ENCODE measurements around the gene RPL23. TPM values are rescaled to one million over a fixed set of nuclear protein-coding genes. Genes with fewer than 3 reads are reported as not detected.

RPL23 gene
- total and polyA plus RNA-seq, 2 experiments from 2014 or later: 877 to 4,267 TPM

DNA sequence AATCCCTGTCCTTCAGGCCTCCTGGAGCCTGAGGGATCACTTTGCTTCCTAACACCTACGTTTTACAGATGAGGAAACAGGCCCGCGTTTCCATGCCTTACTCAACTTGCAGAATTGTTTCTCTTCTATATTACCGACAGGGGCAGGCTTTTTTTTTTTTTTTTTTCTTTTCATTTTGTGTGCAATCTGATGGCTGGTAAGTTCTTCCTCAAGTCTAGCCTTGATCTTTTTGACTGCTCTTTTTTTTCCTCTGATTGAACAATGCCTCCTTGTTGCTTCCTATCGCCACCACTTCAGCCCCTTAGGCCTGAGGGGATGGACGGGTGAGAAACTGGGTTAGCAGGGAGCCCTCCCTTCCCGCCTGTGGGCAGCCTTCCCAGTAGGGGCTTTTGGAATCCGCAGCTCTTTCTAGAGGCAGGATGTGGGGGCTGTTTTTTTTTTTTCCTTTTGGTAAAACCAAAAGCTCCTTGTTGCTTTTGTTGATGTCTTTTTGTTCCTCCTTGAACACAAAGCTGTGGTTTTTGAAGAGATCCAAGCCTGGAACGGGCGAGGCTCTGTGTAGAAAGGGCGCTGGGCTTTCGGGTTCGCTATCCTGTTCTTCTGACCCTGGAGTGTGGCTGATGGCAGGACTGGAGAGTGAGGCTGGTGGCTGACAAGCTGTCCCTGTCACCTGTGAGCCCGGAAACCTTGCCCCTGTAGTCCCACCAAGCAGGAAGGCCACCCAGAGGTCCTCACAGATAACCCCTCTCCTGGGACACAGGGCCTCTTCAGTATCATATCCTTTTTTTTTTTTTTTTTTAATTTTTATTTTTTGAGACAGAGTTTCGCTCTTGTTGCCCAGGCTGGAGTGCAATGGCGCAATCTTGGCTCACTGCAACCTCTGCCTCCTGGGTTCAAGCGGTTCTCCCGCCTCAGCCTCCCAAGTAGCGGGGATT lies 30.3 kb upstream of the RPL23 start:
- TF ChIP-seq, protein P1, sequence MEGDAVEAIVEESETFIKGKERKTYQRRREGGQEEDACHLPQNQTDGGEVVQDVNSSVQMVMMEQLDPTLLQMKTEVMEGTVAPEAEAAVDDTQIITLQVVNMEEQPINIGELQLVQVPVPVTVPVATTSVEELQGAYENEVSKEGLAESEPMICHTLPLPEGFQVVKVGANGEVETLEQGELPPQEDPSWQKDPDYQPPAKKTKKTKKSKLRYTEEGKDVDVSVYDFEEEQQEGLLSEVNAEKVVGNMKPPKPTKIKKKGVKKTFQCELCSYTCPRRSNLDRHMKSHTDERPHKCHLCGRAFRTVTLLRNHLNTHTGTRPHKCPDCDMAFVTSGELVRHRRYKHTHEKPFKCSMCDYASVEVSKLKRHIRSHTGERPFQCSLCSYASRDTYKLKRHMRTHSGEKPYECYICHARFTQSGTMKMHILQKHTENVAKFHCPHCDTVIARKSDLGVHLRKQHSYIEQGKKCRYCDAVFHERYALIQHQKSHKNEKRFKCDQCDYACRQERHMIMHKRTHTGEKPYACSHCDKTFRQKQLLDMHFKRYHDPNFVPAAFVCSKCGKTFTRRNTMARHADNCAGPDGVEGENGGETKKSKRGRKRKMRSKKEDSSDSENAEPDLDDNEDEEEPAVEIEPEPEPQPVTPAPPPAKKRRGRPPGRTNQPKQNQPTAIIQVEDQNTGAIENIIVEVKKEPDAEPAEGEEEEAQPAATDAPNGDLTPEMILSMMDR (conservative IDR thresholded peaks at IDR 0.05; ENCODE audit: low read depth in 2 of 2): no peak; a peak in 1 of 4 replicates
- TF ChIP-seq, protein P2, sequence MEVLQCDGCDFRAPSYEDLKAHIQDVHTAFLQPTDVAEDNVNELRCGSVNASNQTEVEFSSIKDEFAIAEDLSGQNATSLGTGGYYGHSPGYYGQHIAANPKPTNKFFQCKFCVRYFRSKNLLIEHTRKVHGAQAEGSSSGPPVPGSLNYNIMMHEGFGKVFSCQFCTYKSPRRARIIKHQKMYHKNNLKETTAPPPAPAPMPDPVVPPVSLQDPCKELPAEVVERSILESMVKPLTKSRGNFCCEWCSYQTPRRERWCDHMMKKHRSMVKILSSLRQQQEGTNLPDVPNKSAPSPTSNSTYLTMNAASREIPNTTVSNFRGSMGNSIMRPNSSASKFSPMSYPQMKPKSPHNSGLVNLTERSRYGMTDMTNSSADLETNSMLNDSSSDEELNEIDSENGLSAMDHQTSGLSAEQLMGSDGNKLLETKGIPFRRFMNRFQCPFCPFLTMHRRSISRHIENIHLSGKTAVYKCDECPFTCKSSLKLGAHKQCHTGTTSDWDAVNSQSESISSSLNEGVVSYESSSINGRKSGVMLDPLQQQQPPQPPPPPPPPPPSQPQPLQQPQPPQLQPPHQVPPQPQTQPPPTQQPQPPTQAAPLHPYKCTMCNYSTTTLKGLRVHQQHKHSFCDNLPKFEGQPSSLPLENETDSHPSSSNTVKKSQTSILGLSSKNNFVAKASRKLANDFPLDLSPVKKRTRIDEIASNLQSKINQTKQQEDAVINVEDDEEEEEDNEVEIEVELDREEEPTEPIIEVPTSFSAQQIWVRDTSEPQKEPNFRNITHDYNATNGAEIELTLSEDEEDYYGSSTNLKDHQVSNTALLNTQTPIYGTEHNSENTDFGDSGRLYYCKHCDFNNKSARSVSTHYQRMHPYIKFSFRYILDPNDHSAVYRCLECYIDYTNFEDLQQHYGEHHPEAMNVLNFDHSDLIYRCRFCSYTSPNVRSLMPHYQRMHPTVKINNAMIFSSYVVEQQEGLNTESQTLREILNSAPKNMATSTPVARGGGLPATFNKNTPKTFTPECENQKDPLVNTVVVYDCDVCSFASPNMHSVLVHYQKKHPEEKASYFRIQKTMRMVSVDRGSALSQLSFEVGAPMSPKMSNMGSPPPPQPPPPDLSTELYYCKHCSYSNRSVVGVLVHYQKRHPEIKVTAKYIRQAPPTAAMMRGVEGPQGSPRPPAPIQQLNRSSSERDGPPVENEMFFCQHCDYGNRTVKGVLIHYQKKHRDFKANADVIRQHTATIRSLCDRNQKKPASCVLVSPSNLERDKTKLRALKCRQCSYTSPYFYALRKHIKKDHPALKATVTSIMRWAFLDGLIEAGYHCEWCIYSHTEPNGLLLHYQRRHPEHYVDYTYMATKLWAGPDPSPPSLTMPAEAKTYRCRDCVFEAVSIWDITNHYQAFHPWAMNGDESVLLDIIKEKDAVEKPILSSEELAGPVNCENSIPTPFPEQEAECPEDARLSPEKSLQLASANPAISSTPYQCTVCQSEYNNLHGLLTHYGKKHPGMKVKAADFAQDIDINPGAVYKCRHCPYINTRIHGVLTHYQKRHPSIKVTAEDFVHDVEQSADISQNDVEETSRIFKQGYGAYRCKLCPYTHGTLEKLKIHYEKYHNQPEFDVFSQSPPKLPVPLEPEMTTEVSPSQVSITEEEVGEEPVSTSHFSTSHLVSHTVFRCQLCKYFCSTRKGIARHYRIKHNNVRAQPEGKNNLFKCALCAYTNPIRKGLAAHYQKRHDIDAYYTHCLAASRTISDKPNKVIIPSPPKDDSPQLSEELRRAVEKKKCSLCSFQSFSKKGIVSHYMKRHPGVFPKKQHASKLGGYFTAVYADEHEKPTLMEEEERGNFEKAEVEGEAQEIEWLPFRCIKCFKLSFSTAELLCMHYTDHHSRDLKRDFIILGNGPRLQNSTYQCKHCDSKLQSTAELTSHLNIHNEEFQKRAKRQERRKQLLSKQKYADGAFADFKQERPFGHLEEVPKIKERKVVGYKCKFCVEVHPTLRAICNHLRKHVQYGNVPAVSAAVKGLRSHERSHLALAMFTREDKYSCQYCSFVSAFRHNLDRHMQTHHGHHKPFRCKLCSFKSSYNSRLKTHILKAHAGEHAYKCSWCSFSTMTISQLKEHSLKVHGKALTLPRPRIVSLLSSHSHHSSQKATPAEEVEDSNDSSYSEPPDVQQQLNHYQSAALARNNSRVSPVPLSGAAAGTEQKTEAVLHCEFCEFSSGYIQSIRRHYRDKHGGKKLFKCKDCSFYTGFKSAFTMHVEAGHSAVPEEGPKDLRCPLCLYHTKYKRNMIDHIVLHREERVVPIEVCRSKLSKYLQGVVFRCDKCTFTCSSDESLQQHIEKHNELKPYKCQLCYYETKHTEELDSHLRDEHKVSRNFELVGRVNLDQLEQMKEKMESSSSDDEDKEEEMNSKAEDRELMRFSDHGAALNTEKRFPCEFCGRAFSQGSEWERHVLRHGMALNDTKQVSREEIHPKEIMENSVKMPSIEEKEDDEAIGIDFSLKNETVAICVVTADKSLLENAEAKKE (CRISPR knock-in tag; IDR thresholded peaks at IDR 0.05): no peak
- TF ChIP-seq CREB1 (CRISPR knock-in tag; IDR thresholded peaks at IDR 0.05; ENCODE audit: low read depth): no peak
- TF ChIP-seq ZNF114 (CRISPR knock-in tag; IDR thresholded peaks at IDR 0.05): no peak
- TF ChIP-seq EZH2phosphoT487 (IDR thresholded peaks at IDR 0.05; ENCODE audit: unreplicated experiment): no peak
- TF ChIP-seq POLR2AphosphoS5 (IDR thresholded peaks at IDR 0.05; ENCODE audit: low read depth): no peak
- no peak for TF ChIP-seq REST (IDR thresholded peaks at IDR 0.05; ENCODE audit: unreplicated experiment)
- no peak for TF ChIP-seq STAT1 (IDR thresholded peaks at IDR 0.05; ENCODE audit: unreplicated experiment)
- no peak for TF ChIP-seq JUNB (IDR thresholded peaks at IDR 0.05; ENCODE audit: unreplicated experiment)
- no peak for TF ChIP-seq ETS1 (IDR thresholded peaks at IDR 0.05)
- no peak for TF ChIP-seq ZNF331 (CRISPR knock-in tag; IDR thresholded peaks at IDR 0.05; ENCODE audit: low read depth)
- peaks cover 14% of the 10 kb centered on the region; the same call in 1 of the 2 replicates for H4K20me1 ChIP-seq (replicated peaks; ENCODE audit: insufficient read depth)
- H3K27me3 Mint-ChIP-seq (ENCODE audit: insufficient read depth, low read depth, poor library complexity): peaks cover 25% of the 10 kb centered on the region
- H3K9me2 ChIP-seq (ENCODE audit: insufficient read depth): no peaks in the 10 kb centered on the region
- 0 out of 2 replicates have a peak, but pooled peaks cover 3% of the 10 kb centered on the region for H3F3A ChIP-seq (replicated peaks; ENCODE audit: low read depth)
- peaks cover 37% of the 10 kb centered on the region for H3K36me3 Mint-ChIP-seq (ENCODE audit: low read depth)
- H3K79me2 ChIP-seq (replicated peaks; ENCODE audit: insufficient read depth): peaks cover 86% of the 10 kb centered on the region
- DNase-seq (ENCODE audit: low spot score) (peak; percentile 60), ATAC-seq (peak; percentile 34)
- peaks cover 72% of the 10 kb centered on the region for H3K4me1 Mint-ChIP-seq
- peaks cover 4% of the 10 kb centered on the region; the same call in 1 of the 2 replicates for H3K36me3 ChIP-seq (ENCODE audit: insufficient read depth)
- peak overlapping the region; percentile 31; the same call in 1 of the 3 replicates for H3K4me3 Mint-ChIP-seq
- H2AFZ ChIP-seq: no peak overlapping the region
- H3K4me3 ChIP-seq: no peak overlapping the region
- H3K27me3 ChIP-seq (ENCODE audit: insufficient read depth): no peaks in the 10 kb centered on the region
- H3K27ac Mint-ChIP-seq: peak overlapping the region; percentile 80
- H3K9me3 Mint-ChIP-seq: no peaks in the 10 kb centered on the region
- H3K4me1 ChIP-seq (ENCODE audit: insufficient read depth): peaks cover 75% of the 10 kb centered on the region
- H3K27ac ChIP-seq (ENCODE audit: low read depth): peak overlapping the region; percentile 83
- peak overlapping the region; percentile 68 for H3K4me2 ChIP-seq

Measured in GM23338 (cell line).